HCT116 (cell line): ENCODE measurements around the gene C10orf90. TPM values are rescaled to one million over a fixed set of nuclear protein-coding genes. Genes with fewer than 3 reads are reported as not detected.

Experiments
- ATAC-seq: fragments of 200-7000 bp; cut with Tn5 transposase; 2 replicates; pipeline ENCODE4 v1.9.1; 2020; ENCODE audit warnings: mild to moderate bottlenecking, moderate library complexity
- BruUV-seq: library from RNA; stranded (reverse); fragments of 400-500 nt; replicated peaks from 2 replicates; lab custom pipeline; 2021; lab: Mats Ljungman, UMichigan
- CTCF ChIA-PET: fragments of 300-600 bp; sonication (Branson Sonifier 250); formaldehyde crosslinking; loops from one replicate; lab custom pipeline; 2021; ENCODE audit warnings: antibody characterized with exemption; lab: Charles Lee
- POLR2A ChIA-PET: fragments of 300-600, 350-600 bp; sonication (Branson Sonifier 250); formaldehyde crosslinking; loops from one replicate; lab custom pipeline; 2021; ENCODE audit warnings: antibody characterized with exemption; lab: Charles Lee
- RAD21 ChIA-PET, 2 experiments: fragments of 300-600 bp; sonication (Branson Sonifier 250); formaldehyde crosslinking; loops; one replicate each; lab custom pipeline; 2023; ENCODE audit warnings: low total read pairs in 2 of 2; ENCODE audit not compliant: uncharacterized antibody in 2 of 2, unreplicated experiment in 2 of 2, low non-redundant PET in 1 of 2; lab: Charles Lee
- DNase-seq: peaks from one replicate; pipeline ENCODE4 v3.0.0-alpha.2; 2010; ENCODE audit warnings: low read depth, low spot score
- H2AFZ ChIP-seq: fragments of 200-600 bp; shearing (Covaris generic), sonication (generic); 2 replicates; pipeline ENCODE4 v1.6.1; 2017; ENCODE audit warnings: low read depth, mixed run types, mixed read lengths, antibody characterized with exemption, low read length; ENCODE audit not compliant: poor library complexity, severe bottlenecking
- H3K27ac ChIP-seq: 2 replicates; pipeline ENCODE4 v1.5.1; 2012; ENCODE audit warnings: low read depth, low read length
- H3K27me3 ChIP-seq: fragments of 200-600 bp; sonication (generic); 2 replicates; pipeline ENCODE4 v1.6.1; 2016; ENCODE audit warnings: mixed run types, low read length, mixed read lengths; ENCODE audit not compliant: insufficient read depth
- H3K36me3 ChIP-seq, 2 experiments: fragments of 200-500 bp in 1 of 2; fragments of 200-600 bp in 1 of 2; sonication (Bioruptor generic) in 1 of 2; sonication (generic) in 1 of 2; 2 replicates each; pipeline versions ENCODE4 v1.5.1 to v1.6.1; 2014 to 2016; ENCODE audit warnings: low read length in 2 of 2, inconsistent platforms in 1 of 2, mixed read lengths in 1 of 2, mixed run types in 1 of 2; ENCODE audit not compliant: insufficient read depth in 2 of 2, control insufficient read depth in 1 of 2
- H3K4me1 ChIP-seq, 2 experiments: fragments of 200-600 bp in 1 of 2; sonication (generic) in 1 of 2; 2 replicates each; pipeline versions ENCODE4 v1.5.1 to v1.6.1; 2012 to 2017; ENCODE audit warnings: low read length in 2 of 2, inconsistent platforms in 1 of 2, mild to moderate bottlenecking in 1 of 2, mixed read lengths in 1 of 2, mixed run types in 1 of 2, moderate library complexity in 1 of 2; ENCODE audit not compliant: insufficient read depth in 2 of 2, control insufficient read depth in 1 of 2
- H3K4me2 ChIP-seq: fragments of 200-600 bp; sonication (generic); 2 replicates; pipeline ENCODE4 v1.6.1; 2017; ENCODE audit warnings: mixed run types, low read length, mixed read lengths
- H3K4me3 ChIP-seq, 2 experiments: fragments of 200-600 bp in 1 of 2; sonication (generic) in 1 of 2; replicated peaks in 1 of 2; 2 replicates each; pipeline ENCODE4 v1.5.1; 2011 to 2016; ENCODE audit warnings: low read length in 2 of 2, control low read depth in 1 of 2, low read depth in 1 of 2, mild to moderate bottlenecking in 1 of 2, mixed read lengths in 1 of 2, mixed run types in 1 of 2
- H3K79me2 ChIP-seq: fragments of 200-600 bp; sonication (generic); 2 replicates; pipeline ENCODE4 v1.6.1; 2017; ENCODE audit warnings: mild to moderate bottlenecking, mixed run types, low read length, moderate library complexity, mixed read lengths; ENCODE audit not compliant: insufficient read depth
- H3K9ac ChIP-seq: fragments of 200-600 bp; sonication (generic); 2 replicates; pipeline ENCODE4 v1.6.1; 2016; ENCODE audit warnings: low read length, mixed read lengths
- H3K9me2 ChIP-seq: fragments of 200-600 bp; sonication (generic), shearing (Covaris generic); 2 replicates; pipeline ENCODE4 v1.6.1; 2017; ENCODE audit warnings: mixed run types, mild to moderate bottlenecking, moderate library complexity; ENCODE audit not compliant: insufficient read depth
- H3K9me3 ChIP-seq, 2 experiments: fragments of 200-500 bp in 1 of 2; fragments of 200-600 bp in 1 of 2; sonication (Bioruptor generic) in 1 of 2; sonication (generic) in 1 of 2; 2 replicates each; pipeline ENCODE4 v1.6.1; 2014 to 2017; ENCODE audit warnings: low read length in 2 of 2, mixed read lengths in 2 of 2, inconsistent platforms in 1 of 2, low read depth in 1 of 2, mild to moderate bottlenecking in 1 of 2, mixed run types in 1 of 2, moderate library complexity in 1 of 2; ENCODE audit not compliant: control insufficient read depth in 1 of 2, insufficient read depth in 1 of 2
- H4K20me1 ChIP-seq: fragments of 200-600 bp; sonication (generic), shearing (Covaris generic); 2 replicates; pipeline ENCODE4 v1.6.1; 2017; ENCODE audit warnings: mixed run types, mild to moderate bottlenecking, moderate library complexity; ENCODE audit not compliant: insufficient read depth
- CBX3 ChIP-seq: IDR thresholded peaks from 2 replicates; pipeline ENCODE4 v1.6.1; 2012; ENCODE audit warnings: low read depth
- CTCF ChIP-seq, 3 experiments: fragments of 200-600 bp in 1 of 3; sonication (generic) in 1 of 3; IDR thresholded peaks in 2 of 3; conservative IDR thresholded peaks in 1 of 3; 2 replicates each; pipeline ENCODE4 v1.5.1; 2012 to 2017; ENCODE audit warnings: low read depth in 2 of 3, low read length in 2 of 3, antibody characterized with exemption in 1 of 3, borderline replicate concordance in 1 of 3, control low read depth in 1 of 3, mild to moderate bottlenecking in 1 of 3, mixed read lengths in 1 of 3, mixed run types in 1 of 3, moderate library complexity in 1 of 3; ENCODE audit not compliant: insufficient read depth in 1 of 3
- EZH2 ChIP-seq: fragments of 200-600 bp; sonication (generic); IDR thresholded peaks from 2 replicates; pipeline ENCODE4 v1.6.1; 2017; ENCODE audit warnings: antibody characterized with exemption, mixed run types
- FOSL1 ChIP-seq: IDR thresholded peaks from 2 replicates; pipeline ENCODE4 v1.6.1; 2012; ENCODE audit warnings: low read depth
- JUND ChIP-seq: IDR thresholded peaks from 2 replicates; pipeline ENCODE4 v1.6.1; 2012
- REST ChIP-seq: IDR thresholded peaks from 2 replicates; pipeline ENCODE4 v1.6.1; 2012; ENCODE audit warnings: low read depth
- intact Hi-C: fragments of 100-400 bp; cut with micrococcal nuclease; formaldehyde crosslinking; loops from 2 replicates; pipeline ENCODE4 v1.10.0; 2022
- total RNA-seq: library from RNA; stranded (reverse); gene quantifications from one replicate; pipeline ENCODE4 v1.2.1, GENCODE V29; 2021; ENCODE audit not compliant: unreplicated experiment

The C10orf90 gene
- total RNA-seq, 1 experiment from 2014 or later = not detected

- Histone ChIP-seq H4K20me1 (no peaks in the 10 kb centered on the region), H2AFZ (no peak overlapping the region), H3K9me2 (no peaks in the 10 kb centered on the region), H3K4me3 (no peak overlapping the region)
- BruUV-seq = no TSS peak
- no peak for TF ChIP-seq EZH2
- TF ChIP-seq CBX3 = no peak
- no peak for TF ChIP-seq JUND
- TF ChIP-seq CTCF (IDR thresholded peaks at IDR 0.05 in 2 of 3, conservative IDR thresholded peaks at IDR 0.05 in 1 of 3; ENCODE audit: borderline replicate concordance in 1 of 3, insufficient read depth in 1 of 3, low read depth in 2 of 3, low read length in 2 of 3) = no peak
- no peak for TF ChIP-seq FOSL1
- TF ChIP-seq REST = no peak
- TF ChIP-seq, all 23 proteins: peak for 0
- Histone ChIP-seq H3K79me2 (no peaks in the 10 kb centered on the region), H3K9ac (no peak overlapping the region), H3K4me1 (peaks cover 0 to 4% of the 10 kb centered on the region in 2 experiments; a peak in 1 of 4 replicates), H3K27ac (no peak overlapping the region), H3K36me3 (no peaks in the 10 kb centered on the region), H3K9me3 (no peaks in the 10 kb centered on the region), H3K4me2 (no peak overlapping the region), H3K27me3 (peaks cover 15% of the 10 kb centered on the region)
- DNase-seq (no peak), ATAC-seq (no peak)
- ChIA-PET RAD21 (no interaction called here), CTCF (no interaction called here), POLR2A (no interaction called here)
- intact Hi-C loops = no loop called here
Observed at GRCh38 chr10:126430512-126430911, 240.0 kb downstream of the C10orf90 start.
